Pulmonary artery endothelial cell (primary cell): ENCODE data around the gene ADCYAP1R1. TPM values are rescaled to one million over a fixed set of nuclear protein-coding genes. Genes with fewer than 3 reads are reported as not detected.

Source experiments
- DNase-seq: peaks from one replicate; pipeline ENCODE4 v3.0.0-alpha.2; 2011; ENCODE audit warnings: low read depth, low spot score
- total RNA-seq: library from RNA; depleted of rRNA; stranded (reverse); fragments of >200 nt; gene quantifications from 2 replicates; pipeline ENCODE4 v1.2.3, GENCODE V29; 2014

Gene ADCYAP1R1
- total RNA-seq, 1 donor from 2014 or later: 0.46 TPM

- DNase-seq: no peak
These were observed 52.5 kb downstream of the ADCYAP1R1 start for GRCh38 chr7:31104361-31105255.

- DNase-seq: no peak
These were observed 53.3 kb downstream of the ADCYAP1R1 start for GRCh38 chr7:31105256-31105950.

GRCh38 chr7:31106303-31107105 lies 54.4 kb downstream of the ADCYAP1R1 start:
- DNase-seq: no peak

GRCh38 chr7:31107106-31108090 lies 55.3 kb downstream of the ADCYAP1R1 start:
- no peak for DNase-seq

- no peak for DNase-seq
These were observed 56.1 kb downstream of the ADCYAP1R1 start for GRCh38 chr7:31108097-31108657.

GRCh38 chr7:31109751-31110150 lies 57.6 kb downstream of the ADCYAP1R1 start:
- no peak for DNase-seq

GRCh38 chr7:31110331-31111108 lies 58.4 kb downstream of the ADCYAP1R1 start:
- DNase-seq: no peak

- DNase-seq: no peak
These were observed 59.0 kb downstream of the ADCYAP1R1 start for GRCh38 chr7:31111109-31111451.

- no peak for DNase-seq
These were observed 61.6 kb downstream of the ADCYAP1R1 start for GRCh38 chr7:31113660-31114059.

- DNase-seq: peak; percentile 29
These were observed 62.7 kb downstream of the ADCYAP1R1 start for GRCh38 chr7:31114593-31115343.

GRCh38 chr7:31116615-31117014 lies 64.5 kb downstream of the ADCYAP1R1 start:
- DNase-seq: no peak

- no peak for DNase-seq
These were observed 67.1 kb downstream of the ADCYAP1R1 start for GRCh38 chr7:31119249-31119648.

GRCh38 chr7:31120800-31121513 lies 68.8 kb downstream of the ADCYAP1R1 start:
- DNase-seq: no peak

- DNase-seq: no peak
These were observed 69.5 kb downstream of the ADCYAP1R1 start for GRCh38 chr7:31121601-31122000.

GRCh38 chr7:31122649-31123058 lies 70.5 kb downstream of the ADCYAP1R1 start:
- peak; percentile 61 for DNase-seq

GRCh38 chr7:31123321-31123720 lies 71.2 kb downstream of the ADCYAP1R1 start:
- DNase-seq: no peak

- no peak for DNase-seq
These were observed 71.6 kb downstream of the ADCYAP1R1 start for GRCh38 chr7:31123726-31124125.

GRCh38 chr7:31125171-31125570 lies 73.1 kb downstream of the ADCYAP1R1 start:
- DNase-seq: no peak
